Fibroblast of skin of scalp (primary cell): ENCODE results near the gene ZNF200.
"Not testable (repeated sequence)": the region's sequence is repeated elsewhere in the genome, so short reads cannot be mapped to it uniquely, and the experiment has no call there.

Experiments used
- DNase-seq: peaks from one replicate; pipeline ENCODE4 v3.0.0-alpha.2; 2013

ZNF200 gene

DNA sequence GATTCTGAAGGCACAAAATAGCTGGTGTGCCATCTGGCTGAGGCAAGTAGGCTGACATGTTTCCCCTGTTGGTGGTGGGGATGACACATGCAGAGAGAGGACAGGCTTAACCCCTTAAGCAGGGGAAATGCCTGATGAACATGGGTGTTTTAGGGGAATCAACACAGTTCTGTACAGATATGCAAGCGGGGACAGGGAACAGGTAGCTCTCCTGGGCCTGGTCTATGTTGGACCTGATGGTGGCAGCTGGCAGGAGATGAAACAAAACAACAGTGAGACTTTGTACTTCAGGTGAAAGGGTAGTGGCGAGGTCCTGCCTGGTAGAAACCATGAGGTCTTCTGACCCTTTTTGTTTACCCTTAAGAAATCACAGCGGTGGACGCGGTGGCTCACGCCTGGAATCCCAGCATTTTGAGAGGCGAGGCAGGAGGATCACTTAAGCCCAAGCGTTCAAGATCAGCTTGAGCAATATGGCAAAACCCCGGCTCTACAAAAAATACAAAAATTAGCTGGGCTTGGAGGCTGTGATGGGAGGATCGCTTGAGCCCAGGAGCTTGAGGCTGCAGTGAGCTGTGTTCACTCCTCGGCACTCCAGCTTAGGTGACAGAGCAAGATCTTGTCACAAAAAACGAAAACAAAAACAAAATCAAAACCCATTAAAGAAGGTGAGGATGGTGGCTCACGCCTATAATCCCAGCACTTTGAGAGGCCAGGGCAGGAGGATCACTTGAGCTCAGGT is 36.5 kb downstream of the ZNF200 start:
- DNase-seq = no peak

DNA sequence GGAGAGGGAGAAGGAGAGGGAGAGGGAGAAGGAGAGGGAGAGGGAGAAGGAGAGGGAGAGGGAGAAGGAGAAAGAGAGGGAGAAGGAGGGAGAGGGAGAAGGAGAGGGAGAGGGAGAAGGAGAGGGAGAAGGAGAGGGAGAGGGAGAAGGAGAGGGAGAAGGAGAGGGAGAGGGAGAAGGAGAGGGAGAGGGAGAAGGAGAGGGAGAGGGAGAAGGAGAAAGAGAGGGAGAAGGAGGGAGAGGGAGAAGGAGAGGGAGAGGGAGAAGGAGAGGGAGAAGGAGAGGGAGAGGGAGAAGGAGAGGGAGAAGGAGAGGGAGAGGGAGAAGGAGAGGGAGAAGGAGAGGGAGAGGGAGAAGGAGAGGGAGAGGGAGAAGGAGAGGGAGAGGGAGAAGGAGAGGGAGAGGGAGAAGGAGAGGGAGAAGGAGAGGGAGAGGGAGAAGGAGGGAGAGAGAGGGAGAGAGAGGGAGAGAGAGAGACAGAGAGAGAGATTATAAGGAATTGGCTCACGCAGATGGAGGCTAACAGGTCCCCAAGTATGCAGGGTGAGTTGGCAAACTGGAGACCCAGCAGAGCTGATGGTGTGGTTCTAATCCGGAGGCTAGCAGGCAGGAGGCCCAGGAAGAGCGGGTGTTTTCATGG is 37.1 kb downstream of the ZNF200 start:
- not testable (repeated sequence) for DNase-seq

DNA sequence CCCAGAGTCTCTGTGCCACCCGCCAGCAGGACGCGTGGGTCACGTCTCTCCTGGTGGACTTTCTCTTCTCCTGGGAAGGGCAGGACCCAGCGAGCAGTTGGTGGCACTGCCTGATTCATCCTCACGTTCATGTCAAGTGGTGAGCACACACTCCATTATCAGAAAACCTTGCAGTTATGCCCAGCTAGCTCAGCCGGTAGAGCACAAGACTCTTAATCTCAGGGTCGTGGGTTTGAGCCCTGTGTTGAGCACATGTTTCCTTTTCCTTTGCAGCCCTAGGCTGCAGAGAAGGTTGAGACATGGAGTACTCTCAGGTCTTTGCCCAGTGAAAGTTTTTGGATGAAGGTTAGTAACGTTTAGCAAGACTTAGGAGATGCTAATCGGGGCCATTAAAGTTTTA is 39.0 kb downstream of the ZNF200 start:
- no peak for DNase-seq

DNA sequence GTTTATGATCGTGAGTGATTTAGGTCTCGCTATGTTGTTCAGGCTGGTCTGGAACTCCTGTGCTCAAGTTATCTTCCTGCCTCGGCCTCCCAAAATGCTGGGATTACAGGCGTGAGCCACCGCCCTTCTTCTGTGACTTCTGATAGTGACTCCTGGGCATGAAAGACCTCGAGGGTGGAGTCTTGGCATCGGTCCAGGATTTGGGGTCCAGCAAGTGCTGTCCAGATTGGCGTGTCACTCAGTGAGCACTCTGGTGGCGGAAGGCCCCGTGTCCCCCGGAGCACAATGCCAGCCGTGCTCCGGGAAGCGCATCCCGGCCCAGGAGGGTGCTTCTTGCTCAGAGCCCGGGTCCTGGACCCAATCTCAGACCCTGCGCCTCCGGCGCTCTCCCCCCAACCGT is 40.2 kb downstream of the ZNF200 start:
- no peak for DNase-seq

DNA sequence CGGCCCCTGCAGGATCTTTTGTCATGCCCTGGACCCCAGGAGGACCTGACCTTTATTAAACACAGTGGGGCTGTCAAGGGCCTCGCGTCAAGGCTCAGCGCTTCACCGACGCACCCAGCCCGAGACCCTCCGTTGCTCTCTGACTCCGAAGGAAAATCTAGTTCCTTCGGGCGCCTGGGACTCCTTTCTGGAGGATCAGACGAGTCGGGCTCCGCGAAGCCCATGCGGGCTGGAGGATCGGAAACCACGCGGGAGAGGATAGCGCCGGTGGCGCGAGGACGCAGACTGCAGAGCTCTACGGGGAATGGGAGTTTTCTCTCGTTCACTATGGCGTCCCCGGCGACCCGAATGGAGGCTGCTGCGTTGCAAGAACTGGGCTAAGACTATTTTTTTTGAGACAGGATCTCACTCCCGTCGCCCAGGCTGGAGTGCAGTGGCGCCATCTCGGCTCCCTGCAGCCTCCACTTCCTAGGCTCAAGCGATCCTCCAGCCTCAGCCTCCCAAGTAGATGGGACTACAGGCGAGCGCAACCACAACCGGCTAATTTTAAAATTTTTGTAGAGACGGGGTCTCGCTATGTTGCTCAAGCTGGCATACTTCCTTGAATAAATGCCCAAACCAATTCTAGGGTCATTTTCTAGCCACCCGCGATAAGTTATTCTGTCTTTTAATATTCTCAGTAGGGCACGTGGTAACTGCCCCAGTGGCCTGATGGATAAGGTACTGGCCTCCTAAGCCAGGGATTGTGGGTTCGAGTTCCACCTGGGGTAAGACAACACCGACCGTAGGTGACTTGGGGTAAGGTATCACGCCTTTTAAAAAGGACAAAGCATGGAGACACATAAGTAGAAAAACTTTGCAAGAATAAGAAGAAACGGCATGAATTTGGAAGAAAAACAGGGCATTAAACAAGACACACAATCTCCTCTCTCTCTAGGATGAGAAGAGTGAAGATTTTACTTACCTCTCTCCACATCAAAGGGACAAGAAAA is 41.4 kb downstream of the ZNF200 start:
- DNase-seq = no peak

DNA sequence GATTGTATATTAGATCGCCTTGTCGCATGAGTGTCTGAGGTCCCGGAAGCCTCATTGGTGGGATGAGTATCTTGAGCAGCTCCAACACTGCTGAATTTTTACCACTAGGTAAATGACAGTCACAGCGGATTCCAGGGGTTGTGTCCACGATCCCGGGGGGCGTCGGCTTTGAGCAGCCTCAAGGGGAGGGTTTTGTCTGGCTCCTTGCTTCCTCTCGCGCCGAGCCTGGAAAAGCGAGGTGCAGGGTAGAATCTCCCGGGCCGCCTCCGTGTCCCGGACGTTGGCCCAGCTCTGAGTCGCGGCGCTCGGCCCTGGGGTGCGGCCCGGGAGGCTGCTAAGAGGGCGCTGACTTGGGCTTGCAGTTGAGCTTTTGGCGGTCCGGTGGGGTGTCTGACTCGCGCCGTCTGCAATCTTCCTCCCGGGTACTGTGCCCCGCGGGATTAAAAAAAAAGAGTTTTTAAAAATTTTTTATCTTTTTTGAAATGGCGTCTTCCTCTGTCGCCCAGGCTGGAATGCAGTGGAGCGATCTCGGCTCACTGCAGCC is 42.4 kb downstream of the ZNF200 start:
- no peak for DNase-seq

DNA sequence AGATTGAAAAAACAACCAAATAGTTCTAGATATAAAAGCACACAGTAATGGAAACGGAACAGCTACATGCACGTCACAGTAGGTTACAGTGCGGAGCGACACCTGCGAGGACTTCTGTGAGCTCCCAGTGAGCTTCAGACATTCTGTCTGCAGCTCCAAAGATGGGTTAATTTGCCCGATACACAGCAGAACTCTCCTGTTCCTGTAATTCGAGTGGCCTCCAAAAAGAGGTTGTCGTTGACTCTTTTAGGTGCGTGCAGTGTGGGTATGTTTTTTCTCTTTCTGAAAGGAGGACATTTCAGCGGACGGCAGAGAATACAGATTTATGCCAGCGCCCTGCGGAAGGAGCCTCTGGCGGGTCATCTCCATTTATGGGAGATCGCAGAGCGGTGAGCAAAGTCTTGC is 44.0 kb downstream of the ZNF200 start:
- no peak for DNase-seq

DNA sequence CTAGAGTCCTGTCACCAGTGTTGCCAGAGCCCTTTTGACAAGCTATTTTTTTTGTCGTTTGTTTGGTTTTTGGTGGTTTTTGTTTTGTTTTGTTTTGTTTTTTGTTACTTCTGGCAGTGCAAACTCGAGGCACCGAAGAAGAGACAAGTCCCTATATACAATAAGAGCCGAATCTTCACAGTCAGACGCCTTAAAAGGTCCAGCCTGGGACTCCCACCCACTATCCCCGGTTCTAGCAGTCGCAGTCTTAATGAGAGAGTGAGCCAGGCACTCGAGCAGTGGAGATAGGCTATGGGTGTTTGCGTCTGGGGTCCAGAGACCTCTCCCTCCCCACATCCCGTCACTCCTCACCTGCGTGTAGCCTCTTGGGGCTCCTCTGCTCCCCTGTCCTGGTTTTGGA is 45.1 kb downstream of the ZNF200 start:
- DNase-seq = no peak

DNA sequence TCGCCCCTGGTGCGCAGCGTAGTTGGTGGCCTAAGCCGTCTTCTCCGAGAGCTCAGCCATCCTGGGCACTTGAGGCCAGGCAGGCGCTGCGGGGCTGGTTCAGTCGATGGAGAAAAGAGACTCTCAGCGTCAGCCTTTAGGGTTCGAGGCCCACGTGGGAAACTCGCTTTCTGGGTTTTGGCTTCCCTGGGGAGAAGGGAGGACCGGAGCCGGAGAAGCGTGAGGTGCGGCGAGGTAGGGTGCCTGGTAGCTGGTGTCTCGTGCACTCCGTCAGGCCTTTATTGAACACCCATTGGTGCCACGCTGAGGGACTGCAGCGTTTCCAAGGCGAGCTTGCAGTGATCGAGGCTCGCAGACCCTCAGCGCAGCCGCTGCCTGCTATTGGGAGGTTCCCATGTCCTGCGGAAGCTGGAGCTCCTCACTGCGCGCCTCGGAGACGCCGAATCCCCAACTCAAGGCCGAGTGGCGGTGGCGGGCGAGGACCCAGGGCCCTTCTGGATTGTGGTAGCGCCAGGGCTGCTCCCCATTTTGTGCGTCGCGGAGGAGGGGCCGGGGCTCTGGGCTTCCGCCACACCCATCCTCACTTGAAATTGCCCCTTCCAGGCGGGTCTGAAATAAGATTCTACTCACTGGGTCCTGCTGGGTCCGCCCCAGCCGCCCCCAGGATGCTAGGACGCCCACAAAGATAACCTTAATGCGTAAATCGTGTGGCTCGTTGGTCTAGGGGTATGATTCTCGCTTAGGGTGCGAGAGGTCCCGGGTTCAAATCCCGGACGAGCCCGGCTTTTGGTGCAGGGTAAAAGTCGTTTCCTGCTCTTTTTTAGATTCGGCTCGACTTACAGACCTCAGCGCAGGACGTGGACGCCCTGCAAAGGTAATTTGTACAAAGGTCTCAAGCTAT is 45.8 kb downstream of the ZNF200 start:
- peak; percentile 82 for DNase-seq

DNA sequence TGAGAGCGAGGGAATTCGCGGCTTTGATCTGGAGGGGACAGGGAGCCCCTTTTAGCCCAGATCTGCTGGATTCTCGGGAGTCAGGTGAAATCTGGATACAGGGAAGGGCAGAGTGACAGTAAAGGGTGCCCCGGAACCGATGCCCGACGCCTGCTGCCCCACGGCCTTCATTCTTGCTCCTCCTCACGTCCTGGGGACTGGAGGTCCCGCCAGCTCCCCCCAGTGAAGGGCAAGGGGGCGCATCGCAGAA is 46.4 kb downstream of the ZNF200 start:
- DNase-seq = no peak

DNA sequence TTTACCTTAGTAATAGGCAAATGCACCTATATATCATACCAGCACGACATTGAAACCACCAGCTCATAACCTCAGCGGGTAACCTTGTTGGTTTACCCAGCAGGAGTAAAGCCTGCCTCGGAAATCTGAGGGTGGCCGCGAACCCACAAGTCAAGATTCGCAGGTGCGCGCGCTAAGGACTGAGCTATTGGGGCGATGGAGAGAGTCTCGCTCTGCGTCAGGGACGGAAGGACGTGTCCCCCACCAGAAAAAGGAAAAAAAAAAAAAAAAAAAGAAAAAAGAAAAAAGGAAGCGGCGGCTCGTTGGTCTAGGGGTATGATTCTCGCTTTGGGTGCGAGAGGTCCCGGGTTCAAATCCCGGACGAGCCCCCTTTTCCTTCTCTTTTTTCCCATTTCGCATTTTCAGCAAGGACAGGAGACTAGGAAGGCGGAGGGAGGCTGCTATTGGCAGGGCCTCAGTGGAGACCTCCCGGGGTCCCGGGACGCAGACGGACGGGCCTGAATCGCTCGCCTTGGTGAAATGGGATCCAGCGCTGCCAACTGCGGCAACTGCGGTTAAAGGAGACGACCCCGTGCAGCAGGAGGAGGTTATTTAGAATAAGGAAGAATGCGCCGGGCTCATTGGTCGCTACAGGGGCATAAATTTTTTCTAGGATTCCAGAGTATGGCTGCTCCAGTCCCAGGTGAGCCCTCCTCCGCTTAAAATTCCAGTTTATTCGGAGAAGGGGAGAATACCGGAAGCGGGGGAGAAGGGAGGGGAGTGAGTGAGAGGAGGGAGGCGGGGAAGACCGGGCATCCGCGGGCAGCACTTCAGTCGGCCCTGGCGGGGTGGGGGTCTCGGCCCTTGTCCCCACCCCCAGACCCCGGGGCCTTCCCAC is 46.9 kb downstream of the ZNF200 start, which contains the start of gene OR1F1:
OR1F1 (plus strand) TSS at position 407 of the 877 bp plus-strand sequence.
- DNase-seq = peak; percentile 84

DNA sequence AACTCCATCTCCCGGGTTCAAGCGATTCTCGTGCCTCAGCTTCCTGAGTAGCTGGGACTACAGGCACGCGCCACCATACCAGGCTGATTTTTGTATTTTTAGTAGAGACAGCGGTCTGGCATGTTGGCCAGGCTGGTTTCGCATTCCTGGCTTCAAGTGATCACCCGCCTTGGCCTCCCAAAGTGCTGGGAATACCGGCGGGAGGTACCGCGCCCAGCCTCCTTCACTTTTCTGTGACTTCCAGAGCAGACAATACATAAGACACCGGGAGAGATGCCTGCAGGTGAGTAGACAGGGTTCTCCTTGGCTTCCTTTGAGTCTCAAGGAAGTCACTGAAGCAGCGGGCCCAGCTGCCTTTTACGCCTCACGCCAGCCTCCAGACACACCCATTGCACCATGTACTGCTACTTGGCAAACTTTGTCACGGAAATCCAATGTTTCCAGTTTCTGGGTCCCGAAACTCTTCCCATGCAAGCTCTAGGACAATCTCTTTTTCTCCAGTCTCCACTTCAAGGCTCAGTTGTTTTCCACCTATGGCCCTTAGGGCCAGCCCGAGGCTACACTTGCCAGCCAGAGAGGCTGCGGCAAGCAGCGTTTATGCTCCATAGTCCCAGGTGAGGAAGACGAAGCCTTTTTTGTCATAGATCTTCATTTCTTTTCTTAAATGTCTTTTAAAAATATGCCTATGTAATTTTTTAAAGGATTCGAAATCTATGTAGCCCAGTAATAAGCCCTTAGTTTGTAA is 47.8 kb downstream of the ZNF200 start:
- DNase-seq = no peak

DNA sequence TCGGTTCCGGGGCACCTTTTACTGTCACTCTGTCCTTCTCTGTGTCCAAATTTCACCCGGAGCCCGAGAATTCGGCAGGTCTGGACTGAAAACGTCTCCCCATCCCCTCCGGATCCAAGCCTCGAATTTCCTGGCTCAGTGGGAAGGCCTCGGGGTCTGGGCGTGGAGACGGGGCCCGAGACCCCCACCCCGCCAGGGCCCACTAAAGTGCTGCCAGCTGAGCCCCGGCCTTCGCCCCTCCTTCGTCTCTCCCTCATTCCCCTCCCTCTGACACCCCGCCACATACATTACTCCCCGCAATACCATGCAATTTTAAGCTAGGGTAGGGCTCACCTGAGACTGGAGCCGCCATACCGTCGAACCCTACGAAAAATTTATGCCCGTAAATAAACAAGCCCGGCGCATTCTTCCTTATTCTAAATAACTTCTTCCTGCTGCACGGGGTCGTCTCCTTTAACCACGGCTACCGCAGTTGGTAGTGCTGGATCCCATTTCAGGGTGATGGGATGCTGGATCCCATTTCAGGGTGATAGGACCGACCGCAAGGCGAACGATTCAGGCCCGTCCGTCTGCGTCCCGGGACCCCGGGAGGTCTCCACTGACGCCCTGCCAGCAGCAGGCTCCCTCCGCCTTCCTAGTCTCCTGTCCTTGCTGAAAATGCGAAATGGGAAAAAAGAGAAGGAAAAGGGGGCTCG is 51.4 kb downstream of the ZNF200 start:
- no peak for DNase-seq

DNA sequence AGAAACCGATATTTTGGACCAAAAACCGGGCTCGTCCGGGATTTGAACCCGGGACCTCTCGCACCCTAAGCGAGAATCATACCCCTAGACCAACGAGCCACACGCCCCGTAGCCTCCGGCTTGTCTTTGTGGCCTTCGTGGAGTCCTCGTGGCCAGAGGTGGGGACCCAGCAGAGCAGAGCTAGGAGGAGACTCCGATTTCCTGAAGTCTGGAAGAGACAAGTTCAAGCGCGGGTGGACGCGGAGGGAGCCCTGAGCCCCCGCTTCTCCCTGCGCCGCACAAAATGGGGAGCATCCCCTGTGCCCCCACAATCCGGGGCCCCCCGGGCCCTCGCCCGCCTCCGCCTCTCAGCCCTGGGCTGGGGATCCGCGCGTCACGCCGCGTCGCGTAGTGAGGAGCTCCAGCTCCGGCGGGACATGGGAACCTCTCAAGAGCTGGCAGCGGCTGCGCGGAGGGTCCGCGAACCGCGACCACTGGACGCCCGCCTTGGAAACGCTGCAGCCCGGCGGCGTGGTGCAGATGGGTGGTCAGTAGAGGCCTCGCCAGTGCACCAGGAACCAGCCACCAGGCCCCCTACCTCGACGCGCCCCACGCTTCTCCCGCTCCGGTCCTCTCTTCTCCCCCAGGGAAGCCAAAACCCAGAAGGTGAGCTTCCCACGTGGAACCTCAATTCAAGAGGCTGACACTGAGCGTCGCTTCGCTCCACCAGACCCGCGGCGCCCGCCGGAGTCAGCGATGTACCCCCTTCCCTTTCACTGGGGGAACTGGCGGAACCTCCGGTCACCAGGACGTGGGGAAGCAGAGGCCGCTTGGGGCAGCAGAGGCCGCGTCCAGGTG is 52.1 kb downstream of the ZNF200 start:
- DNase-seq = peak; percentile 83

DNA sequence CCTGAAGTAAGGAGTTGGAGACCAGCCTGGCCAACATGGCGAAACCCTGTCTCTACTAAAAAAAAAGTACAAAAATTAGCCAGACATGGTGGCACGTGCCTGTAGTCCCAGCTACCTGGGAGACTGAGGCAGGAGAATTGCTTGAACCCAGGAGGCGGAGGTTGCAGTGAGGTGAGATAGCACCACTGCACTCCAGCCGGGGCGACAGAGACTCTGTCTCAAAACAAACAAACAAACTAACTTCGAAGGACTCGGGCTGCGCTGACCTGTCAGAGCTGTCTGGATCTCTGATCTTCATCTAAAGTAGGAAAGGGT is 52.7 kb downstream of the ZNF200 start:
- DNase-seq = not testable (repeated sequence)

DNA sequence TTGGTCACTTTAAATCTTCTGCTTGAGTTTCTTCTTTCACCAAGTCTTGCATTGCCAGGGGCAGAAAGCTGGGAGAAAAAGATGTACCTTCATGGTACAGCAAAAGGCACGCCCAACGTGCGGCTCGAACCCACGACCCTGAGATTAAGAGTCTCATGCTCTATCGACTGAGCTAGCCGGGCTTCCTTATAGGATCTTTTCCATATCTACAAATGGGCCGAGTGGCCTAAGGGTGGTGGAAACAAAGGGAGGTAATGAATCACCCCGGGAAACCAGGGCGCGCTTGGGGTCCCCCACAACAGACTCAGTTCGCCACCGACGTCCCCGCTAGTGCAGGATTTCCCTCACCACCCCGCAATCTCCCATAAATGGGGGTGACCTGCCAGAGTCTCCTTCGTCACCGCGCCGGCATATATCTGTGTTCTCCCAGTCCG is 54.5 kb downstream of the ZNF200 start:
- peak; percentile 37 for DNase-seq

DNA sequence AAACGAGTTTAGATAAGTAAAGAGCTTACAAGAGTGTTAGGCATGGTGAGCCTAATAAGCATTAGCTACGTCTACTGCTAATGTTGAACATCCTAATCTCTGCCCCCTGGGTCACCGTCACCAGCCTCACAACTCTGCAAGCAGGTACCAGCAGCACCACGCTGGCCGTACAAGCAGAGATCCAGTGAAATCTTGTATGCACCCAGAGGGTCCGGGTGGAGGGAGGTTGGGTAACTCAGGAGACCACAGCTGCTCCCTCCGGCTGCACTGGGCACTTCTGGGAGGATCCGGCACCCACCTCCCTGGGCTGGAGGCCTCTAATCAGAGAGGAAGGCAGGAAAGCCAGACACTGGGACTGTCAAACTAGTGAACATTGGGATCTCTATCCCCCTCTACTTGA is 55.3 kb downstream of the ZNF200 start:
- no peak for DNase-seq

DNA sequence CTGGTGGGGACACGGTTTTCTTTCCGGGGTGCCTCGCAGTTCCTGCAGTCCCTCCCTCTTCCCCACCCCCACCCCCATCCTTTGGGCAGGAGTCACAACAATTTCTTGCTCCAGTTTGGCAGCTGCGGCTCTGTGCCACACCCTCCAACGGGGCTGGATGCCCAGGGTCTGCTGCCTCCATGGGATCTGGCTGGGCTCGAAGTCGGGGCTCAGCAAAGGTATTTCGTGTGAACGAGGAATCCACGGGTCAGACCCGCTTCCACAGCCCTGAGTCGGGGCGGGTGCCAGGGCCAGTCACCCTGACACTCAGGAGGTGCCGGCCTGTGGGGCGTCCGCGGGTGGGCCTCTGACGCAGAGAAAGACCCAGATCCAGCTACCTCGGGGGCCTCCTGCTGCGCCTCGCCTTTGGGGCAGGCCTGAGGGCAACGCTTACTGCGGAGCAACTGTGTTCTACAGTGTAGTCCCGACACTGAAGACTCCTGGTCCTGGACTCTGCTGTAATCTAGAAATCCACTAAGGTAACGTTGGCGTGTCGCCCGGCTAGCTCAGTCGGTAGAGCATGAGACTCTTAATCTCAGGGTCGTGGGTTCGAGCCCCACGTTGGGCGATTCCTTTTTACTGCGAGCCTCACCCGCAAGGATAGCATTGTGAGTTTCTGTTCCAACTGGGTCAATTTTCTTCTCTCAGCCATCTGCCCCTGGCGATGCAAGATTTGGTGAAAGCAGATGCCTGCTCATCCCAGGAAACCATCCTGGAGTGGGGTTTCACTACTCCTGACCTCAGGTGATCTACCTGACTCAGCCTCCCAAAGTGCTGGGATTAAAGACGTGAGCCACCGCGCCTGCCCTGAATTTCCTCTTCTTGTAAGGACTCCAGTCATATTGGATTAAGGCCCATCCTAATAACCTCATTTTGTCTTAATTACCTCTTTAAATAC is 59.5 kb downstream of the ZNF200 start:
- DNase-seq = peak; percentile 54
